NCI-H226 (cell line): Measurements from ENCODE around the gene BRI3.
A peak's percentile ranks its signal among the peaks of the same experiment; 100 is the strongest.

Experiments
- DNase-seq: peaks from one replicate; pipeline ENCODE4 v3.0.0-alpha.2; 2015

The BRI3 gene

GRCh38 chr7:98254516-98254915 lies 27.0 kb upstream of the BRI3 start:
- no peak for DNase-seq

DNA sequence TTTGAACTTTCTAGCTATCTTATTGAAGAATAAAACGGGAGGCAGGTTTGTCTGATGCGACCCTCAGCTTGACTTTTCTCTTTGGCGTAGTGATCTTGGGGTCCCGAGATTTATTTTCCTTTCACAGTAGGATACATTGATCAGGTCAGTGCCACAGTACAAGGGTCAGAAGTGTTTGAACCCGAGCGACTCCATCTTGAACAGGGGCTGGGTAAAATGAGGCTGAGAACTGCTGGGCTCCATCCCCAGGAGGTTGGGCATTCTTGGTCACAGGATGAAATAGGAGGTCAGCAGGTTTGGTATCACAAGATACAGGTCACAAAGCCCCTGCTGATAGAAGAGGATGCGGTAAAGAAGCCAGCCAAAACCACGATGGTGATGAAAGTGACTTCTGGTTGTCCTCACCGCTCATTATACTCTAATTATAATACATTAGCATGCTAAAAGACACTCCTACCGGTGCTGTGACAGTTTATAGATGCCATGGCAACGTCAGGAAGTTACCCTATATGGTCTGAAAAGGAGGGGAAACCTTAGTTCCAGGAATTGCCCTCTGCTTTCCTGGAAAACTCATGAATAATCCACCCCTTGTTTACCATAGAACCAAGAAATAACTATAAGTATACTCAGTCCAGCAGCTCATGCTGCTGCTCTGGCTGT lies 26.4 kb upstream of the BRI3 start:
- DNase-seq: no peak

DNA sequence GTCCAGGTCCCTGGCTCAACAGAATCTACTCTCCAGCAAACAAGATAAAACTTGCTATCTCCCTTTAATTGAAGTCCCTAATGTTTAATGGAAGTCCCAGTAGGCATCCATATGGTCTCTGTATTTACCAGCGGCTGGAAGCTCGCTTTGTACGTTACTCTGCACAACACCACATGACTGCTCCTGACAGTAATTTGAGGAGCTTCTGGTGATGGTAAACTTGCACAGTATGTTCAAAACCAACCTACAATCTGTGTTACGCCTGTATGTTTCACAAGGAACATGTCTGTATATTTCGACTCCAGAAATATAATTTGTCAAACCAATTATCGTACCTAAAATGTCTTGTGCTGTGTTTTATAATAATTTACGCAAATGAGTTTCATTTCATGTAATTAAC lies 25.1 kb upstream of the BRI3 start:
- no peak for DNase-seq

DNA sequence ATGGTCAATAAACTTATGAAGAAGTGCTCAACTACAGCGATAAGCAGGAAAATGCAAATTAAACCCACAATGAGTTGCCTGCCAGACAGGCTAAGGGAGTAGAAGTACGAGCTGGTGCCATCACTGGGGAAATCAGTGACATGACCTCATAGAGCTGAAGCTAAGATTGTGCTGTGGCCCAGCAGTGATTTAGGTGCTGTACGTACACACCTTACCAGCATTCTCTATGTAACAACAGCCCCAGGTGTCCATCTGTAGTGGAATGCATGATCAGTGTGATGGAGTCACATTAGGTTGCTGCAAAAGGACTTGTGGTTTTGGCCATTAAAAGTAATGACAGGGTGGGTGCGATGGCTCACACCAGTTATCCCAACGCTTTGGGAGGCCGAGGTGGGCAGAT lies 23.8 kb upstream of the BRI3 start:
- DNase-seq: no peak

GRCh38 chr7:98265841-98266271 lies 15.6 kb upstream of the BRI3 start:
- no peak for DNase-seq

GRCh38 chr7:98266840-98267239 lies 14.6 kb upstream of the BRI3 start:
- no peak for DNase-seq

GRCh38 chr7:98267303-98267702 lies 14.2 kb upstream of the BRI3 start:
- DNase-seq: no peak

DNA sequence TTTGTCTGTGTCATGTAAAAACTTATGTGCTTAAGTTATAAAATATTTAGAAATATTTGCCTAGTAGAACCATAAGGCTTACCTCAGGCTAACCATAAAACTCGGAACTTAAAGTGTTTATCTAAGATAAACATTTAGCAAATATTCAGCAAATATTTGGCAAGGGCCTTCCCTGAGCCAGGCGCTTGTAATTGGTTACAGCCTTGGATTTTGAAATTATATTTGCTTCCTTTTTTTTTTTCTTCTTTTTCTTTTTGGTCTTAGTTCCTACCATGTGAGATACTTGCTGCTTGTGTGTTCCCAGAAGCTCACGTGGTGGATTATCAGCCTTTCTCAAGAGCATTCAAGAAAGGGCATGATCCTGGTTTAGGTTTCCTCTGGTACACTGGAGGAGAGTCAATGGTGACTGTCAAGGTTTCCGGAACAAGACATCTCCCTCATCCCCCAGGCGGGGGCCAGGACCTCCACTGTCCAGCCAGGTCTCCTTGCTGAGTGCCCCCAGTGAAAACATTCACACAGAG lies 5.2 kb upstream of the BRI3 start:
- no peak for DNase-seq

- DNase-seq: no peak
Measured at GRCh38 chr7:98278408-98278807, 3.1 kb upstream of the BRI3 start.

DNA sequence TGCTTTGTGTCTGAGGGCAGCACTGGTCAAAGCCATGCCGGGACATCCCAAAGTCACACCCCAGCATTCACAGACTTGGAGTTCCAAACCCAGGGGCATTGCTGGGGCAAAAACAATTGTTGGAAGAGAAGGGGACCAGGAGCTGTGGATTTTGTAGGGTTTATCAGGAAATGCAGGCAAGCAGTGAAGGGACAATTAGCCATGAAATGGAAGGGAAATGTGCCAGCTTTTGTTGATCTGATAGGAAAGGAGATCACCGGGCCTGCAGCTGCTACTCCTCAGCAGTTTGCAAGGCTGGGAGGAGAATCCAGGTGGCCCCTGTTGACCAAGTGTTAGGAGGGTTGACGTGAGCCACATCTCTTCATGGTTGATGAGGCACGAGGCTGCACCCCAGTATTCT lies 2.5 kb upstream of the BRI3 start:
- no peak for DNase-seq

DNA sequence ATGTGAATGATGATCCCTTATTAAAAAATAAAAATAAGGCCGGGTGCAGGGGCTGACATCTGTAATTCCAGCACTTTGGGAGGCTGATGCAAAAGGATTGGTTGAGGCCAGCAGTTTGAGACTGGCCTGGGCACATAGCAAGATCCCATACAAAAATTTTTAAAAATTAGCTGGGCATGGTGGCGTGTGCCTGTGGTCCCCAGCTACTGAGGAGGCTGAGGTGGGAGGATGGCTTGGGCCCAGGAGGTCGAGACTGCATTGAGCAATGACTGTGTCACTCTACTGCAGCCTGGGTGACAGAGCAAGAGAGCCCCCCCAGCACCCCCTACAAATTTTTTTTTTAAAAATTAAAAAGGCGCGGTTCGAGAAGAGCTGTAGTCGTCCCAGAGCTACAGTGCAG lies 1.2 kb upstream of the BRI3 start:
- DNase-seq: no peak

DNA sequence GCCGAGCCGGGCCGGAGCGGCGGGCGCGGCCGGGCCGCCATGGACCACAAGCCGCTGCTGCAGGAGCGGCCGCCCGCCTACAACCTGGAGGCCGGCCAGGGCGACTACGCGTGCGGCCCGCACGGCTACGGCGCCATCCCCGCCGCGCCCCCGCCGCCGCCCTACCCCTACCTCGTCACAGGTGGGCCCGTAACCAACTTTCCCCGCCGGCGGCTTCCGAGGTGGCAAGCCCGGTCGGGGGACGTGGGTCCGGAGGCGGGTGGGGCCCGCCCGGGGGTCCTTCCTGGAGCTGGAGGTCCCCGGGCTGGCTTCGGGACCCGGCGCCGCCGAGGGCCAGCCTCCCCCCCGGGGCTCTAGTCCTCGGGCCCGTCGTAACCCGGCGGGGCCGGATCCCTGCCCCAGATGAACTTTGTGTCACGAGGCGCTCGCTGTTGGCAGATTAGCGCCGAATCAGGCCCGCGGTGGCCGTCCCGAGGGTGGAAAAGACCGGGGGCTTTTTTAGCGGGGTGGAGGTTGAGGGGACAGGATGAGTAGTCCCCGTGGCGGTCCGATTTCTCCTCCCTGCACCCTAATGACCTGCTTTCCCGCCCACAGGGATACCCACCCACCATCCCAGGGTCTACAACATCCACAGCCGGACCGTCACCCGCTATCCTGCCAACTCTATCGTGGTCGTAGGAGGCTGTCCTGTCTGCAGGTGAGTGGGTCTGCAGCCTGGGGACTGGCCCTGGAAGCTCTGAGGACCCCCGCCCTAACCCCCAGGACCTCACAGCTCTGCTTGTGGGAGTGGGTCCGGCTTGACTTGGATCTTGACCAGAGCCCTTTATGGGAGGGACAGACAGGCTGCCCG lies 496 bp downstream of the BRI3 start:
- DNase-seq: no peak

DNA sequence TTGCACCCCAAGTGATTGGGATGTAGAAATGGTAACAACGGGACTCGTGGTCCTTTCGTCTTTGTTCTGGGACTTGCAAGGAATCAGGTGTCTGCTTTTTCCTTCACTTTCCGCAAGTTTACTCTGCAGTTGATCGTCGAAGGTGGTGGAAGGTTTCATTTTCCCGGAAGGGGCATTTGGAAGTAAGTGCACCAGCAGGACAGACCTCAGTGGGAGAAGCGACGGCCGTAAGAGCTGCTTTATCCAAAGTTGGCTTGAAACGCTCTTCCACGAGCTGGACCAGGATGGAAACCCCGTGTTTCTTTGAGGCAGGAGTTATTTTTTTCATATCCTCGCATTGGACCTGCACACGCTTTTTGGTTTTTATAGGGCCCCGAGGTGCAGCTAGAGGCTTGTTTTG lies 1.2 kb downstream of the BRI3 start:
- DNase-seq: no peak

GRCh38 chr7:98283127-98283886 lies 1.8 kb downstream of the BRI3 start:
- no peak for DNase-seq

GRCh38 chr7:98283887-98284222 lies 2.4 kb downstream of the BRI3 start:
- no peak for DNase-seq

DNA sequence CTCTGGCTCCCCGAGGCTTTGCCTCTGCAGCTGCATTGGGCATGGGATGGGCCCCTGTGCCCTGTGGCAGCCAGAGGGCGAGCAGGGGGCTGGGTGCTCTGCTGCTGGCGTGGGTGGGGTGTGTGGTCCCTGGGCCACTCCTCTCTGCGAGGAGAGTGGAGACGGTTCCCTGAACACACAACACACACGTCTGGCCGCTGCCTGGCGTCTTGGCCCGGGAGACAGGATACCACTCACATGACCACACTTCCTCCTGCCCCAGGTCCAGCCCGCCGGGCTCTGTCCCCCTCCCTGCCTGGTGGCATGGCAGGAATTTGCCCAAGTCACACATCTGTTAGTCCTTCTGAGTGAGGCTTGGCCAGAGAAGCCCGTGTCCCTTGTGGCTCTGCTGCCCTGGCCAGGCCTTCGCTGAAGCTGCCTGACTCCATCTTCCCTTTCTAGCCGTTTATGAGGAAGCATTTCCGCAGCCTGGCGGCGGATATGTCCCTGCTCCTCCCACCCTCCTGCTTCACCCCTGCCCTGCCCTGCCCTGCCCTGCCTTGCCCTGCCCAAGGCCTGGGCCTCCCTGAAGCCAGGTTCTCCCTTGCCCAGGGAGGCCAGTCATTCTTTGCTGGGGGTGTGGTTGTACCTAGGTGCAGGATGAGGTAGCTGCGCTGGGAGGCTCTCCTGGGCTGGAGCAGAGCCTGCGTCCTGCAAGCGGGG lies 3.0 kb downstream of the BRI3 start:
- peak; percentile 83 for DNase-seq

DNA sequence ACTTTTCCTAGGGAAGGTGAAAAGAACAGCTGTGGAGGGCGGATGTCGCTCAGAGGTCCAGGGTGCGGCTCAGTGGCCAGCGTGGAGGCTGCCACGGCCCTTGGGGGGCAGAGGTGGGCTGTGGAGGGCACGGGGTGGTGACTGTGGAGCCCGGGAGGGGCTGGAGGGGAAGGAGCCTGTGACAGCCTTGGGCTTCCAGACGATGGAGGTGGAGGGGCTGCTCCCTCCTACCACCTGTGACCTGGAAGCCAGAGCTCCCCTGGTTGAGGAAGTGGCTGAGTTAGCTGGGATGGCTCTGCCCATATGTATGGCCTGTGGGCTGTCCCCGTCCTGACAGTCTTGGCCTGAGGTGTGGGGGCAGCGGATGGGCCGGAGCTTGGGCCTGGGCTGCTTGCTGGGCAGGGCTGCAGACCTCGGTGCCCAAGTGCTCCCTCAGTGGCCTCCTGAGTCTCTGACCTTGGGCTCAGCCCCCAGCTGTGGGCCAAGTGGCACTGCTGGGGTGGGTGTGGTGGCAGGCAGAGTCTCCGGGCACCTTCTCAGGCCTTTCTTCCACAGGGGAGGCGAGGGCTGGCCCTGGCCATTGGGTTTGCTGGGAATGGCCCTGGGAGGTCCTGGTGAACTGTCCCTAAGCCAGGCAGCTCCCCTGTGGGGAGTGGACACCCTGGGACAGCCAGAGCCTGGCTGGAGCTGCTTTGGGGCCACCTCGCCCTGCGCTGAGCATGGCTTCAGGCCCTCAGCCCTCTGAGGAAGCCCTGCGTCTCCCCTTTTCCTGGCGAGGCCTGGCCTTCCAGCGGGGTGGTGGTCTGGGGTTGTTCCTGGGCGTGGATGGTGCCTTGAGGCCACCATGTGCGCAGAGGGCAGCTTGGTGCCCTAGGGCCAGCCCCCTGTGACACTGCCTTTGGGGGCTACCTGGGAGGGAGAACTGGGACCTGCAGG lies 3.9 kb downstream of the BRI3 start:
- no peak for DNase-seq

- peak; percentile 22 for DNase-seq
Measured at GRCh38 chr7:98286093-98286539, 4.6 kb downstream of the BRI3 start.

DNA sequence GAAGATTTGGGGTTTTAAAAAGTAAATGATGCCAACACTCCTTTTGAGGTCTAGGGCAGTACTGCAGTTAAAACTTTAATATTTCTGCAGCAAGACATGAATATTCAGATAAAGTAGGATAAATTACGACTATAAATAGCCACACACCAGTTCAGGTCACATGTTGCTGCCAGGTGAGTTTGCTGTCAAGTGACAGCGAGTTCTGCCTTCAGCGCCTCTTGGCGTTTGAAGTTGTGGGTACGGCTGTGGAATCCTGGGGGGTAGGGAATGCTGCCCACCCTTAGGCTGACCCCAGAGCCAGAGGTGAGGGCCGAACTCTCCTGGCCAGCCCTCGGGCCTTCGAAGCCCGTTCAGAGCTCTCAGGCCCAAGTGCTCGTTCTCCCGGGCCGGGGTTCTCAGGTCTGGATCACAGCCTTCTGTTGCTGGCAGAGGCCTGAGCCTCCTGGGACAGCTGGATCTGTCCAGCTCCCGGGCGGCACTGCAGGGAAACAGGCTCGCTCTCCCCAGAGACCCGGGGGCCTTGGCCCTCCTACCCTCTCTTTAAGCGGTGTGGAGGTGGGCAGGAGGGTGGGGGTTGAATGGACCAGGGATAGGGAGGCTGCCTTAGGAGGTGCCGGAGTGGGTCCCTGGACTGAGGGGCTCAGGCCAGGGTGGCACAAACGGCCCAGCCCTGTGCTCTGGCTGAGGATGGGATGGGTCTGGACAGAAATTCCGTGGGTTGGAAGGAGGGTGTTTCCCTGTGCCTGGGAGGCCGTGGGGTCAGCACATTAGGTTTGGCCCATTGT lies 5.4 kb downstream of the BRI3 start:
- no peak for DNase-seq

DNA sequence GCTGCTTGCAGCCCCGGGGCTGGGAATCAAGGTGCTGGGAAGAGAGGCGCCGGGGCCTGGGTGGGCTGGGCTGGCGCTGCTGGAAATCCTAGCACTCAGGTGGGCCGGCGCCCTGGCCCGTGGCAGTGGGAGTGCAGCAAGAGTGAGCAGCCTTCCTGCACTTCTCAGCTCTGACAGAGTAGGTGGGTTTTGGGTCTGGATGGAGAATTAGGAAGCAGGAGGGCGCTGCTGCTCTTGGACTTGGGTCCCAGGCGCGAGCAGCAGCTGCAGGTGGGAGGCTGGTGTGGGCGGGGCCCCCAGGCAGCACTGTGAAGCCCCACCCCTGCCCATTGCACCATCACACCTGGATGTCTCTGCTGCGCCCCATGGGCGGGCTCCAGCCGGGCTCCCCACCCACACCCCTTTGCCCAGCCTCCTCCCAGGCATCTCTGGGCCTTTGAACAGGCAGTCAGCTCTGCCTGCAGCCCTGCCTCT lies 6.0 kb downstream of the BRI3 start:
- peak; percentile 41 for DNase-seq
